HG02970 (cell line): ENCODE data around the gene IFNGR2.
"Not testable (repeated sequence)": the region's sequence is repeated elsewhere in the genome, so short reads cannot be mapped to it uniquely, and the experiment has no call there.

ENCODE experiments used
- ATAC-seq: cut with Tn5 transposase; IDR thresholded peaks from one replicate; pipeline ENCODE4 v1.9.1; 2021; ENCODE audit warnings: mild to moderate bottlenecking, moderate library complexity, moderate number of reproducible peaks; ENCODE audit not compliant: unreplicated experiment, low FRiP score

Gene IFNGR2

DNA sequence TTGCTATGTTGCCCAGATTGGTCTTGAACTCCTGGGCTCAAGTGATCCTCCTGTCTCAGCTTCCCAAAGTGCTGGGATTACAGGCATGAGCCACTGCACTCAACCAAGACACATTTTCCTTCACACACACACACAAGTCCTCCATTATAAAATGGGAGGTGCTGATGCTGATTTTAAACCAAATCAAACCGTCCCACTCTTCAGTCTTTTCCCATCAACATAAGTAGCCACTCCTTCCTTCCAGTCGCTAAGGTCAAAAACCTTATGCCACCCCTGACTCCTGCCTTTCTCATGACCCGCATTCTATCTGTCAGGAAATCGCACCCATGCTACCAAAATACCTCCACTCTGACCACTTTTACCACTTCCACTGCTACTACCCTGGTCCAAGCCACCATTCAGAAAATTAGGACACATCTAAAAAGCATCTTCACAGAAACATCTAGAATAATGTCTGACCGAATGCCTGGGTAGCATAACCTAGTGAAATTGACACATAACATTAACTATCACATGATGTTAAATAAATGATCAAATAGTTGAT lies 28.0 kb upstream of the IFNGR2 start:
- no peak for ATAC-seq

DNA sequence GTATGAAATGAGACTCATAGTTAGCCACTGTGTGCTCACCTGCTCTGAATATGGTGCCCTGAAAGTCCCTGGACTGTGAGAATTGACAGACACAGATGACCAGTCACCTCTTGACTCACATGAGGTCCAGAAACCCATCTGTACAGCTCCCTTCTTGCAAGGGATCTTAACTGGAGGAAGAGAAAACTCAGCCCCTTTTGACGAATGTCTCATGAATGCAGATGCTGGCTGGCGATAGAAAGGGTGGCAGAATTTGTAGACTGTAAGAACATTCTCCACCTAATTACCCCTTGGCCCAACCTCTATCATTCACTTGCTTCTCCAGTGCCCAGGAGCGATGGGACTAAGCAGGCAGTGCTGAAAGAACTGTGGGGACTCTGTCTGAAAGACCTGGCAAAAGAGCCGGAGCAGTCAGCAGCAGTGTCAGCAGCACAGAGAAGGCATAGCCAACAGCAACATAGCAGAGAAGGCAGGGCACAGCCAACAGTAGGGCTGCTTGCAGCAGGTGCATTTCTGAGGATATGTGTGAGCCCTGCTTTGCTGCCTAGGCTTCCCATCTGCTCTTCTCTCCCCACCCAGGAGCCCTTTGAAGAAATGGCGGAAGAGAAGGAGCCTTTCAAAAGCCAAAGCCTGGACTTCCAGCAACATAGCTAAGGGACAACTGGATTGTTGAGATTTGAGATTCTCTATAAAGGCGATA lies 25.8 kb upstream of the IFNGR2 start:
- ATAC-seq = no peak

DNA sequence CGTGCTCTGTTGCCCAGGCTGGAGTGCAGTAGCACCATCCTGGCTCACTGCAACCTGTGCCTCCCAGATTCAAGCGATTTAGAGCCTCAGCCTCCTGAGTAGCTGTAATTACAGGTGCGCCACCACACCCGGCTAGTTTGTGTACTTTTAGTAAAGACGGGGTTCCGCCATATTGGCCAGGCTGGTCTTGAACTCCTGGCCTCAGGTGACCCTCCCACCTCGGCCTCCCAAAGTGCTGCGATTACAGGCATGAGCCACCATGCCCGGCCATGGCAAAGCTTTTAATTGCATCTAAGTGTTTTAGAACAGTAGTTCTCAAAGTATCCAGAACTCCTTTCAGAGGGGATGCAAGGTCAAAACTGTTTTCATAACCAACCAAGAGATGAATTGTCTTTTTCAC lies 25.1 kb upstream of the IFNGR2 start:
- no peak for ATAC-seq

DNA sequence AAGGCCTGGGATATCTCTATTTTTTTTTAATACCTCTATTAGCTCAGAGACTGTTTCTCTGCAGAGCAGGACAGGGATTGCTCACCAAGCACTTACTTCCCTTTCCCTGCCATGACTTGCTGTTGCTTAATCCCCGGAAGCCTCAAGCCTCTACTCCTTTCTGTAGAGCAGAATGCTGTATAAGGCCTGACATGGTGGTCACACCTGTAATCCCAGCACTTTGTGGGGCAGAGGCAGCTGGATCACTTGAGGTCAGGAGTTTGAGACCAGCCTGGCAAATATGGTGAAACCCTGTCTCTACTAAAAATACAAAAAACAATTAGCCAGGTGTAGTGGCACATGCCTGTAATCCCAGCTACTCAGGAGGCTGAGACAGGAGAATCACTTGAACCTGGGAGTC lies 23.3 kb upstream of the IFNGR2 start:
- ATAC-seq = not testable (repeated sequence)

DNA sequence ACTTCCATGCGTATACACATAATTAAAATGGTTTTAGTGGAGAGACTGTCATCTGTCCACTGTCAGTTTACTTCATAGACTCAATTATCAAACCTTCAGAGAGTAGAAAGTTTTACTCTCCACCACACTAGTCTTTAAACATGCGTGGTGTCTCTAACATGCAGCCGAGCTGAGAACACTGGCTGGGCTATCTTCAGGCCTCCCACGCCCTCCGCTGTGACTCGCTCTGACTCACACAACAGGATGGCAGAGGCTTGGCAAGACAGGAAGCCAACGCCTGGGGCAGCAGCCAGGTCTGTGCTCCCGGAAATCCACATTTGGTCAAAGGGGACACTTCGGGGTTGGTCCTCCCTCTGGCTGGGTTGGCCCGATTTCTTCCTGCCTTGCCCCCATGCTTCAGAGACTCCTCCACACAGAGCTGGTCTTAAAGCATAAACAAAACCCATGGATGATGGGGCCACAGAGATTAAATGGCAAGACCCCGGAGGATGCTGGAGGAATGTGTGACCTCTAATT lies 22.7 kb upstream of the IFNGR2 start:
- ATAC-seq = peak; percentile 34

DNA sequence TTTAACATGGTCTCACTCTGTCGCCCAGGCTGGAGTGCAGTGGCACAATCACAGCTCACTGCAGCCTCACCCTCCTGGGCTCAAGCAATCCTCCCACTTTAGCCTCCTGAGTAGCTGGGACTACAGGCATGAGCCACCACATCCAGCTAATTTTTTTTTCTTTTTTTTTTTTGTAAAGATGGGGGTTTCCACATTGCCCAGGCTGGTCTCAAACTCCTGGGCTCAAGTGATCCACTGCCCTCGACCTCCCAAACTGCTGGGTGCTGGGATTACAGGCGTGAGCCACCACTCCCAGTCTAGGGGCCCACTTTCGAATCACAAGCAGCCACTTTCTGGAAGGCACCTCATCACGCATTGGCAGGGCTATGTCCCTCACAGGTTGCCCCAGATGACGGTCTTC lies 21.8 kb upstream of the IFNGR2 start:
- not testable (repeated sequence) for ATAC-seq

DNA sequence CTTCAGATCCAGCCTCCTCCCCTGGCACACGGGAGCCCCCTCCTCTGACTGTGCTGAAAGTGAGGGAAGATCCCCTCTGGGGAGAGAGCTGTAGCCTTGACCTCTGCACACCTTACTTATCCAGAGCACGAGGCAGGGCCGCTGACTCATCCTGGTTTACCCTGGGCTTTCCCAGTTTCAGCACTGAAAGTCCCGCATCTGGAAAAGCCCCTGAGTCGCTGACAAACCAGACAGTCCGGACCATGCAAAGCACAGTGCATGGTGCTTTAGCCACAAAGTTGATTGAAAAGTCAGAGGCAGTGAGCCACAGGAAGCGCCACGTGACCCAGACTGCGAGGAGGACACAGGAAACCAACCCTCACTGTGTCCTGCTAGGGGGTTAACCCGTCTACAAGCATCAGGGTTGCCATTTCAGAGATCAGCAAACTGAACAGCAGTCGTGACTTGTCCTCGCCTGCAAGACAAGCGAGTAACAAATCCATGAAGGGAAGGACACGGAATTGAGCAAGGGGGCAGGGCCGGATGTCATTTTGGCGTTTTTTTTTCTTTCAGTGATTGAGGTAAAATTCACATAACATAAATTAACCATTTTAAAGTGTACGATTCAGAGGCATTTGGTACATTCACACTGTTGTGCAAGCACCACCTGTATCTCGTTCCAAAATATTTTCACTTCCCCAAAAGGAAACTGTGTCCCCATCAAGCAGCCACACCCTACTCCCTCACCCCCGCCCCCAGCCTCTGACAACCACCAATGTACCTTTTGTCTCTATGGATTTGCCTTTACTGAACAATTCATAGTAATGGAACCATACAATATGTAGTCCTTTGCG lies 19.9 kb upstream of the IFNGR2 start:
- peak; percentile 66 for ATAC-seq

DNA sequence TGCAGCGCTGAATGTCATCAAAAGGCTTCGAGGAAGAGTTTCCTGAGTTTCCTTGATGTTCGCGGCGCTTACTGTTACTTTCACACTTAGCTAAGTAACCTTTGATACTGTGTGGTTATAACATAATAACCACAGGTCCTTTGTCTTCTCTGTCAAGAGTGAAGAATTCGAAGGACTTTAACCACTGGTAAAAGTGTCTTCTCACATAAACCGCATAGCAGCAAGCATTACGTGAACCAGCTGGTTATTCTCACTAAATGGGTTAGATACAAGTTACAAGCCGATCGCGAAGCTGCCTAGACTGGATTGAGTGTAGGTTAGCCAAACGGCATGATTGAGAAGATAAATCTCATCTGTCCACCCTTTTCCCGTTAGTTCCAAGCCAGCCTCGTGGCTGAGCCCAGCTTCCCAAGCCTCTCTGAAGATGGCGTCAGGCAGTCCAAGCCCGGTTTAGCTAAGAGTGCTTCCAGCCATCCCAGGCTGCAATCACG lies 18.3 kb upstream of the IFNGR2 start:
- no peak for ATAC-seq

DNA sequence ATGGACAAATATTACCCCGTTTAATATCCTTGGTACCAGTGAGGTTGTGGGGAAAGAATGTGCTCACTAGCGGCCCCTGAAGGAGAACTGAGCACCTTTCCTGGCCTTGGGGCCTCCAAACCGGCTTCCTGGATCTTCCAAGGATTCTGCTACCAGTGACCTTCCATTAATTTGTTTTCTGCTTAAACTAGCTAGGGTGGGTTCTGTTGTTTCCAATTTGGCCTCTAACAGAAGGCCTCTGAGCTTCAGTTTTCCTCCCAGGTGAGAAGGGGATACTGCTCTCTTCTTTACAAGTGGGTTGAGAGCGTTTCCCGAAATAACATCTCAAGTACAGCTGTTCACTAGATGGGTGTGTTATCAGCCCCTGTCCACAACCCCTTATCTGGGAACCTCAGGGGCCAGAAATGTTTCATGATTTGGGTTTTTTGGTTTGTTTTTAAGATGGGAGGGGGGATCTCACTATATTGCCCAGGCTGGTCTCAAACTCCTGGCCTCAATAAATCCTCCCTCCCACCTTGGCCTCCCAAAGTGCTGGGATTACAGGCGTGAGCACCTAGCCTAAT lies 16.9 kb upstream of the IFNGR2 start:
- ATAC-seq = no peak

DNA sequence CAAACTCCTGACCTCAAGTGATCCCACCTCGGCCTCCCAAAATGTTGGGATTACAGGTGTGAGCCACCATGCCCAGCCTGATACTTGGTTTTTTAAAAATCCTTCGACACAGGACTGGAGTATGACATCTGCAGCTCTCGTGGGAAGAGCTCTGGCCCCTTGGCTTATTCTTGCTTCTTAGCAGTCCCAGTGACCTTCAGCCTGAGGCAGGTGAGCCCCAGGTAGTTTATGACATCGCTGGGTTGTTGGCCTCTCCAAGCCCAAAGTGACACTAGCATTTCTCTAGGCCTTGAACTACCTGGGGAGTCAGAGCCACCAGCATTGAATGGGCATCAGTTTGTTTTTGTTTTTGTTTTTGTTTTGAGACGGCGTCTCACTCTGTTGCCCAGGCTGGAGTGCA lies 15.9 kb upstream of the IFNGR2 start:
- no peak for ATAC-seq

DNA sequence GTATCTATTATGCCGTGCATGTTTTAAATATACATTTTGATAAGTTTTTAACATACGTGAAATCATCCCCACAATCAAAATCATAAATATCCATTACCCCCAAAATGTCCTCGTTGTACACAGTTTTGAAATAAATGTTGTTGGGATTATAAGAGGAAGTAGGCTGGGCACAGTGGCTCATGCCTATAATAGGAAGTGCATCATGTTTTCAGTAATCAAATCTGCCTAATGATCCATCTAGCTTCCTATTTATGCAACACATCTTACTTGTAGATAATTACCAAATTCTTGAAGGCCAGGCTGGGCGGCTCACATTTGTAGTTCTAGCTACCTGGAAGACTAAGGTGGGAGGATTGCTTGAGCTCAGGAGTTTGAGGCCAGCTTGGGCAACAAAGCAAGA lies 15.0 kb upstream of the IFNGR2 start:
- no peak for ATAC-seq

DNA sequence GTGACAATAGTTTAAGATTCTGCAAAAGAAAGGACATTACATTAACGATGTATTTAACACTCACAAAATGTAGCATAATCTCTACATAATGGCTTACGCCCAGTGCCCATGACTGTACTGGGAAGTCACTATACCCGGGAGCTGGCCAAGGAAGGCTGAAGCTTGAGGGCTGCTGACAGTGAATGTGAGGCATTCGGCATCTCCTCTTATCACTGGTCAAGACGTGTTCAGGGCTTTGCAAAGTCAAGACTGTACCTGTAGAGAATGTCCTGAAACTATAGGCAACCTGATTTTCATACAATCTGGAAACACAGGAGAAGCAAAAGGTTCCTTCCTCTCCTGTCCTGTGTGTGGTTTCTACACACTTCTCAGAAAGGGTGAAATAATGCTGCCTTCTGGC lies 12.7 kb upstream of the IFNGR2 start:
- ATAC-seq = no peak

DNA sequence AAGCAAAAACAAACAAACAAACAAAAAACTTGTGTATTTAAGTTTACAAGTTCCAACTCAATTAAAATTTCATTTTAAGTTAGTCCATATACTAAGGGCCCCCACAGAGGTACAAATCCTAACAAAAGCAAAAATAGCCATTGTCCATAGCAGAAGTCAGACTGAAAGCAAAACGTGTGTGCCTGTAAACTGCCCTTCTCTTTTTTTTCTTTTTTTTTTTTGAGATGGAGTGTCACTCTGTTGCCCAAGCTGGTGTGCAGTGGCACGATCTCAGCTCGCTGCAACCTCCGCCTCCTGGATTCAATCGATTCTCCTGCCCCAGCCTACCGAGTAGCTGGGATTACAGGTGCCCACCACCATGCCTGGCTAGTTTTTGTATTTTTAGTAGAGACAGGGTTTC lies 11.6 kb upstream of the IFNGR2 start:
- no peak for ATAC-seq

DNA sequence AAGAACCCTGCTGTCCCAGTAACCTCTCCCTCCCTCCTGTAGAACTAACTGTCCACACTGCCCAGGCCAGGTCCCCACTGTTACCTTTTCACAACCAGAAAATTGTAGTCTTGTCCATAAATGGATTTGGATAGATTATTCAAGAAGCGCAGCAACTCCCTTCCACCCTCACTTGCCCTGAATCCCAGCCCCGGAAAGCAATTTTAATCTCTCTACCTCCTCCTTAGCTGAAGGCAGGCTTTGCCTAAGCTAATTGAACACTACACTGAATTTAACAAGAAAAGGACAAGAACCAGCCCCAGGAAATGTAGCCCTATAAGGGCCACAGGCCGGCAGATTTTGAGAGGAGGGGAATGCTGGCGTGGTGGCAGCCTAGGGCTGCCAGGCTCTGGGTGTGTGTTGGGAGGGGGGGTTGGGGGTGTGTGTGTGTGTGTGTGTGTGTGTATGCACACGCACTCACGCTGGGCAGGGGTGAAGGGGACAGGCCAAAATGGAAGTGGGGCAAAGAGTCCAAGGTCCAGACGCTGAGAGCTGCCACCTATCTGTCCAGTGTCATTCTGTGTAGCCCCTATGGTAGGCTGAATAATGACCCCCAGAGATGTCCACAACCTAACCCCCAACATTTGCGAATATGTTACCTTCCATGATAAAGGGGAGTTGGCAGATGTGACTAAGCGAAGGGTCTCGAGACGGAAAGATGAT lies 10.8 kb upstream of the IFNGR2 start:
- ATAC-seq = no peak

DNA sequence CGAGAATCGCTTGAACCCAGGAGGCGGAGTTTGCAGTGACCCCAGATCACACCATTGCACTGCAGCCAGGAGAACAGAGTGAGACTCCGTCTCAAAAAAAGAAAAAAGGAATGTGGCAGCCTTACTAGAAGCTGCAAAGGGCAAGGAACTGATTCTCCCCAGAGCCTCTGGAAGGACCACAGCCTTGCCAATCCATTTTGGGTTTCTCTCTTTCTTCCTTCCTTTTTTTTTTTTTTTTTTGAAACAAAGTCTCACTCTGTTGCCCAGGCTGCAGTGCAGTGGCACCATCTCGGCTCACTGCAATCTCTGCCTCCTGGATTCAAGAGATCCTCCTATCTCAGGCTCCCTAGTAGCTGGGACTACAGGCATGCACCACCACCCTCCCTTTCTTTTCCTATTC lies 9.9 kb upstream of the IFNGR2 start:
- ATAC-seq = no peak

DNA sequence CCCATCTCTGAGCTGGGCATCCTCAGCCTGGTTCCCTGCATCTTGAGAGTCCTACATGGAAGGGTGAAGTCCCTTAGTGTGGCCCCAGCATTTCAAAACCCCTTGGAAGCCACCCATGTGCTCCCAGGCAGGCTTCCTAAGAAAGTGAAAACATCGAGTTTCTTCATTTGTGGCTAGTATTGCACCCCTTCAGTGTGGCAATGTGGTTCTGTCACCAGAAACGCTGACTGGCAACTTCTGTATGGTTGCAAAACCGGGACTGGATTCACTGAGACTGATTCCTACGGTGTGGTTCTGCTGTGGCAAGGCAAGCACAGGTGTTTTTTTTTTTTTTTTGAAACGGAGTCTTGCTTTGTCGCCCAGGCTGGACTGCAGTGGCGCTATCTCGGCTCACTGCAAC lies 9.0 kb upstream of the IFNGR2 start:
- ATAC-seq = no peak

DNA sequence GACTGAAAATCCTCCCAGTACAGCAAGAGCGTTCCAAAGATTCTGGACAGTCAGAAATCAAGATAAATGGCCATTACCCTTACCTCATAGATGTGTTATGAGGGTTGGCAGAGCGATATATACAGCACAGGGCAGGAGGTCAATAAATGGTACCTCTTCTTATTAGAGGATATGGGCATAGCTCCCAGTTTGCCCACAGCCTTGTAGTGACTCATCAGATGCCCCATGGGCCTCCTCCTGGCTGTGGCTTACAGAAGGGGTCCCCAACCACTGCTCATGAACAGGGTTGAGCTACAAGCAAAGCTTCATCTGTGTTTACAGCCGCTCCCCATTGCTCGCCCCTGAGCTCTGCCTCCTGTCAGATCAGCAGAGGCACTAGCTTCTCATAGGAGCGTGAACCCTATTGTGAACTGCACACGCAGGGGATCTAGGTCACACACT lies 7.3 kb upstream of the IFNGR2 start:
- ATAC-seq = no peak

DNA sequence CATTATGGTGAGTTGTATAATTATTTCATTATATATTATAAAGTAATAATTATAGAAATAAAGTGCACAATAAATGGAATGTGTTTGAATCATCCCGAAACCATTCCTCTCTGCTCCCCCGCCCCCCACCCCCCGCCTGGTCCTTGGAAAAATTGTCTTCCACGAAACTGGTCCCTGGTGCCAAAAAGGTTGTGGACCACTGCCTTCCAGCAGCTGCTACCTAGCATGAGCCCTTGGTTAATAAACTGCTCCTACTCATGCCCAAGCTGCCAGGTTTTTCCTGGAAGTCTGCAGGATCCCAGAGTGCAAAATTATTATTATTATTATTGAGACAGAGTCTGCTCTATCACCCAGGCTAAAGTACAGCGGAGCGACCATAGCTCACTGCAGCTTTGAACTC lies 6.8 kb upstream of the IFNGR2 start:
- no peak for ATAC-seq

DNA sequence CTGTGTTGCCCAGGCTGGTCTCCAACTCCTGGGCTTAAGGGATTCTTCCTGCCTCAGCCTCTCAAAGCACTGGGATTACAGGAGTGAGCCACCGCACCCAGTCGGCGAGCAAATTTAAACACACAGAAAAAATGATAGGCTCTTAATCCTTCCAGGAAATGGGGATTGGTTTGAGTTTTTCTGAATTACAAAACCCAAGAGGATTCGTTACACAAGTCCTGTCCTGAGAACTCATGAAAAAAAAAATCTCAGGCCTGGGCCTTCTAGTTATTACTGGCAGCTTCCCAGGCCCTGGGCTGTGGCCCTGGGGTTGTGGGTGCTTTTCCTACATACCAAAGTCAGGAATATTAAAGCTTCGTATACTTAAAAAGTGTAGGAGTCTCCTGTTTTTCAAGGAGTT lies 6.3 kb upstream of the IFNGR2 start:
- no peak for ATAC-seq

DNA sequence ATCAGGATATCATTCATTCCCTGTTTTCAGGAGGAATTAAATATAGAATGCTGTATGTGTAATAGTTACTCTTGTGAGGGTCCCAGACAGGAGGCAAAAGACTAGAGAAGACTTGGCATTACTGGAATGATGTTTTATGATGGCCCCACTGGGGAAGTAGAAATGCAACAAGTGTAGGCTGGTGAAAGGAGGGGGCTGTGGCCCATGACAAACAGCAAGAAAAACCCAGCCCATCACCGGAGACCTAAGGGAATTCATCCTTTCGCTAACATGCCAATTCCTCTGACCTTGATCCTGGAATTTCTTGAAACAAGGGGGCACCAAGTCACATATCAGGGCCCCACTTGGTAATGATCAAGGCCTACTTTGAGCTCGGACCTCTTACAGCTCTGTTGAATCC lies 5.5 kb upstream of the IFNGR2 start:
- no peak for ATAC-seq
